MM.1S (cell line): ENCODE results near the gene LY86.

Experiments
- EZH2phosphoT487 ChIP-seq: fragments of 300-600 bp; sonication (generic); IDR thresholded peaks from 2 replicates; pipeline ENCODE4 v1.6.1; 2018; ENCODE audit warnings: antibody characterized with exemption, low read length
- TF ChIP-seq, protein P1 (sequence below): fragments of 300-600 bp; sonication (generic); IDR thresholded peaks from 2 replicates; pipeline ENCODE4 v1.5.1; 2016; ENCODE audit warnings: antibody characterized with exemption, low read length, mixed read lengths

DNA sequence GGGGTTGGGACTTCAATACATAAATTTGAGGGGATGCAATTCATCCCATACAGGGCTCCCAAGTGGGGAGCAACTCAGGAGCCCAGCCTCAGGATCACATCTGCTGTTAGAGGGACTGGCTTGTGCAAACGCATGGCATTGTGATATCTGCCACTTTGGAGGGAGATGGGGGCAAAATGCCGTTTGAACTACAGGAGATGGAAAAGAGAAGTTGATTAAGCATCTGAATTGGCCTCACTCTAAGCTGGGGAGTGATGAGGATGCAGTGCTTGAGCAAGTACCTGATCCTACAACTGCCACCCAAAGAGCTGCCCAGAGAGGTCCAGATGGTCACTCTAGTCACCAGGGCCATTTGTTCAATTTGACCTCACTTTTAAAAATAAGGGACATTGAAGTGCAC lies 2.0 kb downstream of the LY86 start:
- TF ChIP-seq, protein P1, sequence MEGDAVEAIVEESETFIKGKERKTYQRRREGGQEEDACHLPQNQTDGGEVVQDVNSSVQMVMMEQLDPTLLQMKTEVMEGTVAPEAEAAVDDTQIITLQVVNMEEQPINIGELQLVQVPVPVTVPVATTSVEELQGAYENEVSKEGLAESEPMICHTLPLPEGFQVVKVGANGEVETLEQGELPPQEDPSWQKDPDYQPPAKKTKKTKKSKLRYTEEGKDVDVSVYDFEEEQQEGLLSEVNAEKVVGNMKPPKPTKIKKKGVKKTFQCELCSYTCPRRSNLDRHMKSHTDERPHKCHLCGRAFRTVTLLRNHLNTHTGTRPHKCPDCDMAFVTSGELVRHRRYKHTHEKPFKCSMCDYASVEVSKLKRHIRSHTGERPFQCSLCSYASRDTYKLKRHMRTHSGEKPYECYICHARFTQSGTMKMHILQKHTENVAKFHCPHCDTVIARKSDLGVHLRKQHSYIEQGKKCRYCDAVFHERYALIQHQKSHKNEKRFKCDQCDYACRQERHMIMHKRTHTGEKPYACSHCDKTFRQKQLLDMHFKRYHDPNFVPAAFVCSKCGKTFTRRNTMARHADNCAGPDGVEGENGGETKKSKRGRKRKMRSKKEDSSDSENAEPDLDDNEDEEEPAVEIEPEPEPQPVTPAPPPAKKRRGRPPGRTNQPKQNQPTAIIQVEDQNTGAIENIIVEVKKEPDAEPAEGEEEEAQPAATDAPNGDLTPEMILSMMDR: no peak
- TF ChIP-seq EZH2phosphoT487: no peak
